BLaER1 (cell line): ENCODE measurements around the gene UTS2R.
"Not testable (repeated sequence)": the region's sequence is repeated elsewhere in the genome, so short reads cannot be mapped to it uniquely, and the experiment has no call there.

Source experiments
- H3K27ac ChIP-seq: shearing (Covaris generic); formaldehyde crosslinking; 2 replicates; pipeline ENCODE4 v1.8.1; 2022
- H3K27me3 ChIP-seq: shearing (Covaris generic); formaldehyde crosslinking; 2 replicates; pipeline ENCODE4 v1.8.1; 2022
- H3K36me3 ChIP-seq: shearing (Covaris generic); formaldehyde crosslinking; 2 replicates; pipeline ENCODE4 v1.8.1; 2022
- H3K4me1 ChIP-seq: shearing (Covaris generic); formaldehyde crosslinking; 2 replicates; pipeline ENCODE4 v1.8.1; 2022
- H3K4me2 ChIP-seq: shearing (Covaris generic); formaldehyde crosslinking; 2 replicates; pipeline ENCODE4 v1.8.1; 2022
- H3K4me3 ChIP-seq: shearing (Covaris generic); formaldehyde crosslinking; 2 replicates; pipeline ENCODE4 v1.8.1; 2022
- H3K9ac ChIP-seq: shearing (Covaris generic); formaldehyde crosslinking; 2 replicates; pipeline ENCODE4 v1.8.1; 2022
- H3K9me3 ChIP-seq: shearing (Covaris generic); formaldehyde crosslinking; 2 replicates; pipeline ENCODE4 v1.8.1; 2022
- H4K20me1 ChIP-seq: shearing (Covaris generic); formaldehyde crosslinking; 2 replicates; pipeline ENCODE4 v1.8.1; 2022
- Cebpa-rat ChIP-seq: shearing (Covaris generic); IDR thresholded peaks from 2 replicates; pipeline ENCODE4 v1.8.1; 2022

Gene UTS2R

DNA sequence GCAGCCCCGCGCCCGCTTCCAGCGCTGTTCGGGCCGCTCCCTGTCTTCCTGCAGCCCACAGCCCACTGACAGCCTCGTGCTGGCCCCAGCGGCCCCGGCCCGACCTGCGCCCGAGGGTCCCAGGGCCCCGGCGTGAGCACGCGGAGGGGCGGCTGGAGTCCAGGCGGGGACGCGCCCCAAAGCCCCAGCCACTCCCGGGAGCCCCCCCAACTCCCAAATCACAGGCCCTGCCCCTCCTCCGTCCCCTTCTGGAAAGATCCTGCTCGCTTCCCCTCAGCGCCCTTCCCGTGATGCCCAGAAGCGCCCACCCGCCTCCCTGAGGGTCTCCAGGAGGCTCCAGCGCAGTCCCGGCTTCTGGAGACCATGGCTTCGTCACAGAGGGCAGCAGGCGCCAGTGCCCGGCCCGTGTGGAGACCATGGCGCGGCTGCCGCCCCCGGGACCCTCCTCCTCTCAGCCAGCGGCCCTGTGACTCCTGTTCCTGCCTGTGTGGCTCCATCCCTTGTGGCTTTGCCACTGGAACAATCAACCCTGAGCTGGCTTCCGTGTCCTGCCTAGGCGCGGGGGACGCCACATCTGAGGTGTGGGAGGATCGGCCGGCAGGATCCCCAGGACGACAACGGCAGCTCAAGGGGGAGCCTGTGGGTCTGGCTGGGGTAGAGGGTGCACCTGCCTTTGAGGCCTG lies 3.9 kb downstream of the UTS2R start:
- H3K27me3 ChIP-seq = peaks cover 72% of the 10 kb centered on the region
- peaks cover 42% of the 10 kb centered on the region for H3K4me1 ChIP-seq
- H4K20me1 ChIP-seq = peaks cover 23% of the 10 kb centered on the region
- no peak overlapping the region for H3K9ac ChIP-seq
- H3K9me3 ChIP-seq = no peaks in the 10 kb centered on the region
- TF ChIP-seq Cebpa-rat = no peak
- no peak overlapping the region for H3K4me3 ChIP-seq
- no peak overlapping the region for H3K4me2 ChIP-seq
- no peak overlapping the region for H3K27ac ChIP-seq
- no peaks in the 10 kb centered on the region for H3K36me3 ChIP-seq

DNA sequence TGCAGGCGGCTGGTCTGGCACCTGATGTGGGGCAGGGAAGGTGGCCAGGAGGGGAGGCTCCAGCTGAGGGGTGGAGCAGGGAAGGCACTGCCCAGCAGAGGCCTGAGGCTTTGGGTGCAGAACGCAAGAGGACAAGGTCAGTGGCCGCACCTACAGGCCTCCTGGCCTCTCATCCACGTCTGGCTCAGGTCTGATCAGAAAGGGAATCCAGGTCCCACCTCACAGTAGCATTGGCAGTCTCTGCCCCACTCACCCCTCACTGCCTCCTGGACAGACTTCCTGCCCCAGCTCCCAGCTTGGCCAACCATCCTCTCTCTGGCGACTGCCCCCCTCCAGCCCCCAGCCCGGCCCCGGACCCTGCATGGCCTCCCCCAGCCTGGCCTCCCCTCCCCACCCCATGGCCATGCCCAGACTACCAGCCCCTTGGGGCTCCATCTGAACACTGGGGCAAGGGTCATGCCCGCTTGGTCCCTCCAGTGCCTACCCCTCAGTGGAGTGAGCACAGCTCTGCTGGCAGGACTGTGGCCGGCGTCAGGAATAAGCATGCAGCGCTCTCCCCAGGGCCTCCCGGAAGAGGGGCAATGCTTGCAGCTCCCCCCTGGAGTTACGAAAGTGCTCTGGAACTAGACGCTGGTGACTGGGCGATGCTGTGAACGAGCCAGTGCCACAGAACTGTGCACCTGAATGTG lies 4.6 kb downstream of the UTS2R start:
- no peaks in the 10 kb centered on the region for H3K36me3 ChIP-seq
- H3K4me1 ChIP-seq = peaks cover 35% of the 10 kb centered on the region
- no peak overlapping the region for H3K9ac ChIP-seq

DNA sequence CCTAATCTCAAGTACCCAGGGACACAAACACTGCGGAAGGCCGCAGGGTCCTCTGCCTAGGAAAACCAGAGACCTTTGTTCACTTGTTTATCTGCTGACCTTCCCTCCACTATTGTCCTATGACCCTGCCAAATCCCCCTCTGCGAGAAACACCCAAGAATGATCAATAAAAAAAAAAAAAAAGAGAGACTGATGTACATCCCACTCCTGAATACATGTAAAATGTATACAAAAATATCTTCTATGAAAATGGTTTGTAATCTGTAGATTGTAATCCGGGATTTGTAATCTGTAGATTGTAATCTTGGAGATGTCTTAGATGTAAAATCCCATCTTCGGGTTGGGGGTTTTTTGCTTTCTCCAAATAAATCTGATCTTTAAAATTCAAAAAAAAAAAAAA lies 5.7 kb downstream of the UTS2R start:
- not testable (repeated sequence) for H3K9ac ChIP-seq, H3K4me2 ChIP-seq, H3K4me3 ChIP-seq, H3K9me3 ChIP-seq, H3K27ac ChIP-seq, H3K36me3 ChIP-seq, H4K20me1 ChIP-seq
- Histone ChIP-seq H3K4me1 (peaks cover 24% of the 10 kb centered on the region), H3K27me3 (peaks cover 62% of the 10 kb centered on the region)

More for the DNA sequence above, 4.6 kb downstream of the UTS2R start:
- Histone ChIP-seq H3K9me3 (no peaks in the 10 kb centered on the region), H3K27me3 (peaks cover 70% of the 10 kb centered on the region), H3K4me2 (no peak overlapping the region), H4K20me1 (peaks cover 17% of the 10 kb centered on the region), H3K27ac (no peak overlapping the region), H3K4me3 (no peak overlapping the region)
- no peak for TF ChIP-seq Cebpa-rat

DNA sequence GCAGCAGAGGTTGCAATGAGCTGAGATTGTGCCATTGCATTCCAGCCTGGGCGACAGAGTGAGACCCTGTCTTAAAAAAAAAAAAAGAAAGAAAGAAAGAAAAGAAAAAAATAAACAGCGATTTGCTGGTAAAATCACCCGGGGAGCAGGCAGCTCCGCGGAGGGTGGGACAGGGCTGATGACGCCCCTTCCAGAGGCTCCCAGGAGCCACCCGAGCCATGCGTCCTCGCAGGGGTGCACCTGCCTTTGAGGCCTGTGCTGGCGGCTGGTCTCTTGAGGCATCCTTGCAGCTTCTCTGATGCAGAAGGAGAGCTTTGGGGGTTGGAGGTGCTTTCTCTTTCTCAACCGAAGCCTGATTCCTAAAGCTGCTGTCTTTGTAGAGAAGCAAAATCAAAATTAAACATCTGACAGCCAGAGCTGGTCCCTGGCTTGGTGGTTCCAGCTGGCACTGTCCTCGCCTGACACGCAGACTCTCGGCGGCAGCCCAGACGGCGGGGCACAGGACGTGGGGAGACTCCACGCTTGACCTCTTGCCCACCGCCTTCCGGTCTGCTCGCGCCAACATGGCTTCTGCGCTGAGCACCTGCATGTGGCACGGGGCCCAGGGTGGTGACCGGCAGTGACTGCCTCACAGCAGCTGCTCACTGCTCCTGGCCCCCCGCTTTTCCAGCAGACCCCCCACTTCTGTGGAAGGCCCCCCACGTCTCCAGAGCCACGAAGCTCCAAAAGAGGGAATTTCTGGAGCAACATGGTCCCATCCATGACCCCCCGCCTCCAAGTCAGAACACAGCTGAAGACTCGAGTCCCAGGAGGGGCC lies 6.6 kb downstream of the UTS2R start:
- Histone ChIP-seq H3K4me1 (peaks cover 16% of the 10 kb centered on the region), H3K4me2 (peak overlapping the region; percentile 1; the same call in 1 of the 2 replicates), H3K27ac (no peak overlapping the region), H3K9me3 (no peaks in the 10 kb centered on the region), H3K9ac (no peak overlapping the region), H3K27me3 (peaks cover 53% of the 10 kb centered on the region), H3K36me3 (no peaks in the 10 kb centered on the region), H4K20me1 (no peaks in the 10 kb centered on the region; the same call in 1 of the 2 replicates), H3K4me3 (no peak overlapping the region)
- no peak for TF ChIP-seq Cebpa-rat

DNA sequence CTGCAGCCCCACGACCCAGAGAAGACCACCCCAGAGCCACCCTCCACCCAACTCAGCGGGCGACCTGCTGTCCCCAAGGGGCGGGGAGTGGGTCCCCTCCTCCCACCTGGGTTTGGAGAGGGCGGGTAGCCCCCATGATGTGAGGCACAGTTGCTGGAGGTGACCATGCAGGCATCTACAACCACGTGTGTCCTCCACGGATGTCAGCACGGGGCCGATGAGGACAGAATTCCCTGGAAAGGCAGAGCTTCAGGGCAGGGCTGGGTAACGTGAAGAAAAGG lies 7.1 kb downstream of the UTS2R start:
- Histone ChIP-seq H4K20me1 (peaks cover 2% of the 10 kb centered on the region; the same call in 1 of the 2 replicates), H3K9ac (no peak overlapping the region), H3K4me2 (no peak overlapping the region), H3K4me3 (no peak overlapping the region), H3K27me3 (peaks cover 52% of the 10 kb centered on the region), H3K9me3 (no peaks in the 10 kb centered on the region), H3K4me1 (peaks cover 10% of the 10 kb centered on the region), H3K27ac (no peak overlapping the region), H3K36me3 (no peaks in the 10 kb centered on the region)
- no peak for TF ChIP-seq Cebpa-rat

DNA sequence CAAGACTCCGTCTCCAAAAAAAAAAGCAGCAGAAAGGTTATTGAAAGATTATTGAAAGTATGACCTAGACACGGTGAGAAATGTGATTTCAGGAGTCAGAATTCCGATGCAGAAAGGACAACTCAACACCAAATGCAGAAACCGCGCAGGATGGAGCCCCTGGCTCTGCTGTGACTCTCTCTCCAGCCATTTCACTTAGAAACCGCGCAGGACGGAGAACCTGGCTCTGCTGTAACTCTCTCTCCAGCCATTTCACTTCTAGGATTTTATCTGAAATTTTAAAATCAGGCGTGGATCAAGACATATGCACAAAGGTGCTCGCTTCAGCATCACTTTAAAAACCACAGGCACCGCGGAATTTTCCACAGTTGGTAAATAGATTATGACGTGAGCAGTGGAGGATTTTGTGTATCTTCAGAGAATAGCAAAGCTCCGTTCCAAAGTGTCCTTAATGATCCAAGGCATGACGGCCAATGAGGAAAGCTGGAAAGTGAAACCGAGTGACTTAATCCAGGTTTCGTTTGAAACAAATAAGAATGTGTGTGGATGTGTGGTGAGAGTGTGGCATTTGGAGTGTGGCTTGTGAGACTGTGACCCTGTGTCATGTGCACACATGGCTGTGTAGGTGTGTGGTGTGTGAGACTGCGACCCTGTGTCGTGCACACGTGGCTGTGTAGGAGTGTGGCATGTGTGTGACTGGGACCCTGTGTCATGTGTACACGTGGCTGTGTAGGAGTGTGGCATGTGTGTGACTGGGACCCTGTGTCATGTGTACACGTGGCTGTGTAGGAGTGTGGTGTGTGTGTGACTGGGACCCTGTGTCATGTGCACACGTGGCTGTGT lies 9.5 kb downstream of the UTS2R start:
- no peaks in the 10 kb centered on the region for H3K9me3 ChIP-seq
- H3K4me3 ChIP-seq = no peak overlapping the region
- H3K27ac ChIP-seq = no peak overlapping the region

DNA sequence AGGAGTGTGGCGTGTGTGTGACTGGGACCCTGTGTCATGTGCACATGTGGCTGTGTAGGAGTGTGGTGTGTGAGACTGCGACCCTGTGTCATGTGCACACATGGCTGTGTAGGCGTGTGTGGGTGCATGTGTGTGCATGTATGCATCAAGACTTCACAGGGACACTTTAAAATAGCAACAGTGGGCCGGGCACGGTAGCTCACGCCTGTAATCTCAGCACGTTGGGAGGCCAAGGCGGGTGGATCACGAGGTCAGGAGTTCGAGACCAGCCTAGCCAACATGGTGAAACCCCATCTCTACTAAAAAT lies 10.1 kb downstream of the UTS2R start:
- not testable (repeated sequence) for H3K4me3 ChIP-seq, H3K9me3 ChIP-seq, H3K4me1 ChIP-seq, H3K9ac ChIP-seq, H3K36me3 ChIP-seq, H3K4me2 ChIP-seq, H3K27ac ChIP-seq
- H4K20me1 ChIP-seq = peaks cover 26% of the 10 kb centered on the region
- H3K27me3 ChIP-seq = peaks cover 64% of the 10 kb centered on the region

More for the DNA sequence above, 9.5 kb downstream of the UTS2R start:
- Histone ChIP-seq H3K9ac (no peak overlapping the region), H3K4me1 (no peaks in the 10 kb centered on the region), H4K20me1 (peaks cover 21% of the 10 kb centered on the region; the same call in 1 of the 2 replicates), H3K27me3 (peaks cover 58% of the 10 kb centered on the region), H3K36me3 (no peaks in the 10 kb centered on the region), H3K4me2 (no peak overlapping the region)
- TF ChIP-seq Cebpa-rat = no peak

DNA sequence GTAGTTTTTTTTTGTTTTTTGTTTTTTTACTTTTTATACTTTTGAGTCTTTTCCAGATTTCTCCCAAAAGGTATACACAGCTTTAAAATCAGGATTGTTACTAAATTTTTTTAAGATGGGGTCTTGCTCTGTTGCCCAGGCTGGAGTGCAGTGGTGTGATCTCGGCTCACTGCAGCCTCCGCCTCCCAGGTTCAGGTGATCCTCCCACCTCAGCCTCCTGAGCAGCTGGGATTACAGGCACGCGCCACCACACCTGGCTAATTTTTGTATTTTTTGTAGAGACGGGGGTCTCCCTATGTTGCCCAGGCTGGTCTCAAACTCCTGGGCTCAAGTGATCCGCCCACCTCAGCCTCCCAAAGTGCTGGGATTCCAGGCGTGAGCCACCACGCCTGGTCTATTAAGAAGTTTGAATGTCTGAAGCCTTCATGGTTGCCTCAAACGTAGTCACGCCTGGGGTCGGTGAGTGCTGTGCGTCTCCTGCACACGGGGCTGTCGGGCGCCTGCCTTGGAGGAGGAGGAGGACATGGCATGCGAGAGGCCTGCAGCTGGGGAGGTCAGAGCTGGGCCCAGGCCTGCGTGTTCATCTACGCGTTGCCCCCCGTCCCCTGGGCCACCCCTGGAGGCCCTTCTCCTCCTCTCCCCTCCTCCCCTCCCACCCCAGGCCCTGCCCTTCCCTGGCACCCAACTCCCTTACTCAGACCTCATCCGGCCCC lies 10.8 kb downstream of the UTS2R start:
- H3K4me2 ChIP-seq, H3K4me1 ChIP-seq, H3K9me3 ChIP-seq, H3K27ac ChIP-seq, H3K4me3 ChIP-seq, H3K36me3 ChIP-seq, H3K9ac ChIP-seq: not testable (repeated sequence)
- H3K27me3 ChIP-seq = peaks cover 71% of the 10 kb centered on the region
- peaks cover 33% of the 10 kb centered on the region for H4K20me1 ChIP-seq

DNA sequence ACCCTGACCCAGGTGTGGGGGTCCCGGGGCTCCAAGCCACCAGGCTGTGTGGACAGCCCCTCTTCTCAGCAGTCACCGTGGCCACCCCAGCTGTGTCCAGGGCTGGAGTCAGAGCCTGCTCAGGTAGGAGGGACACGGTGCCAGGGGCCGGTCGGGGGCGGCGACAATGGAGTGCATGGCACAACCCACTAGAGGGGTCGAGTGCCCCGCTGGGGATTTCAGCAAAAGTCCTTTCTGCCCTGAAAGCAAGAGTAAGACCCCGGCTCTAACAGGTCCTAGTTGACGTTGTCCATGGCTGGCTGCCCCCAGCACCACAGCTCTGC lies 11.3 kb downstream of the UTS2R start:
- no peak for TF ChIP-seq Cebpa-rat
- no peaks in the 10 kb centered on the region for H3K4me1 ChIP-seq
- H3K9me3 ChIP-seq = no peaks in the 10 kb centered on the region
- no peak overlapping the region for H3K27ac ChIP-seq
- H4K20me1 ChIP-seq = peaks cover 38% of the 10 kb centered on the region
- no peak overlapping the region for H3K9ac ChIP-seq
- H3K27me3 ChIP-seq = peaks cover 72% of the 10 kb centered on the region
- no peaks in the 10 kb centered on the region for H3K36me3 ChIP-seq
- no peak overlapping the region for H3K4me2 ChIP-seq
- H3K4me3 ChIP-seq = no peak overlapping the region
